Measurements from ENCODE around the gene SLC35B3.
A peak's percentile ranks its signal among the peaks of the same experiment; 100 is the strongest.
"Not testable (repeated sequence)": the region's sequence is repeated elsewhere in the genome, so short reads cannot be mapped to it uniquely, and the experiment has no call there.

SLC35B3 gene

DNA sequence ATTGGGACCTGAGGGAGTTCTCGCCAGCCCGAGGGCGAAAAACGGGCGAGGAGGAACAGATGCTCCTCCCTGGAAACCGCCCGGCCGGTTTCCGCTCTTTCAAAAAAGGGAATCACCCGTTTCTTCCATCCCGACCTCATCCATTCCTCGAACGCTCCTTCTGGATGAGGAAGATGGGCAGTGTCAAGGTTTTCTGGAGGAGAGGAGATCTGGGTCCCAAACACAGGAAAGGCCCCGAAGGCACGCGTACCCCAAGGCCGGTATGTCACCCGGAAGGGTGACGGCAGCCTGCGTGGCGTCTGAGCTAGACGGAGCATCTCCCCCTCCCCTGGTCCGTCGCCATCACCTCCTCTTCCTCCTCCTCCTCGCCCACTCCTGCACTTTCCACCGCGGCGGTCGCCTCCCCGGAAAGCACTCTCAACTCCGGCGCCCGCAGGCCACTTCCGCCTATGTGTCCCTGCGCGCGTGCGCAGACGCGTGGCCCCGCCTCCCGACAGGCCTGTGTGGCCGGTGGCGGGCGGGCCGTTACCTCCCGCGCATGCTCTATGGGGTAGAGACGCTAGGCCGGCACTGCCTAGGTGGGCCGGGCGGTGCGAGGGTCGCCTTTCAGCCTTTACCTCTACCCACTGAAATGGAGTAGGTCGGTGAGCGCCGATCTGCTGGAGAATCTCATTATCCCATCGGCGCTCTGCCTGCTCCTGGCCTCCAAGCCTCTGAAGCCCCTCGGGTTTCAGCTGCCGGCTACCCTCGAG, at the start of gene SLC35B3:
Gene SLC35B3, minus strand, starts transcription at position 453 of the 752 bp plus-strand sequence.
- peak; percentile 96 to 99 for DNase-seq (ENCODE audit: low read depth in 2 of 2)

DNA sequence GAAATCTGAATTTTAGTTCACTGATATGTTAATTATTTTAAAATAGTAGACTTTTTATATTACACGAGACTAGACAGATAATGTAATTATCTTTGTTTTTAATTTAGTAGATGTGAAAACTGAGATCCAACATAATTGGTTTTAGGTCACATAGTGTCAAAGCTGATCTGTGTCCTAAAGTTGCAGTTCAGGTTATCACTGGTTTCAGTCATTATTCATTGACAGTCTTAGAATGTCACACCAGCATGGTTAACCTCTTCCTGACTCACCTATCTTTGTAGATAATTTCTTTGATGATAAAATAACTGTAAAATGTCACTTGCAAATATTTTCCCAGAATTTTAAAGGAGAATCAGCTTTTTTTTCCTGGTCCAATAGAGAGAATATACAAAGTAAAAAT, 48.3 kb upstream of the SLC35B3 start:
- DNase-seq (ENCODE audit: low read depth in 2 of 2), result no peak

DNA sequence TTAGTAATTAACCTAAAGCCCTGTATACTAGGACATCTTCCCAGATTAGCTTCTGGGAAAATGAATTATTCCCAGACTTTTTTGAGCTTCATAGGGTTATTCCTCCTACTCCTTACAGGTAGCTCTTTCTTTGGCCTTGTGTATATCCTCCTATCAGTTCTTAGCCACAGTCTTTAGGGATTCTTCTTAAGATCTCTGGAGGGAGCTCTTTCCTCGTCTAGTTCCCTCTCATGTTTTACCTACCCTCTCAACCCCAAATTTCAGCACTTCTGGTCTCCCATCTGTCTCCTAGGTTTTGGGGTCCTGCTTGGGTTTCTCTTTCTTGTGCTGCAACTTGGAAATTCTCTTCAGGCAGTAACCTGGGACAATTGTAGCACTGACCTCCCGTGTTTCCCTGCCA, 46.4 kb upstream of the SLC35B3 start:
- DNase-seq (ENCODE audit: low read depth in 2 of 2), result no peak

- DNase-seq (ENCODE audit: low read depth in 2 of 2), result no peak
These were observed 43.1 kb upstream of the SLC35B3 start for GRCh38 chr6:8478418-8478817.

- DNase-seq (ENCODE audit: low read depth in 2 of 2), result no peak
These were observed 41.3 kb upstream of the SLC35B3 start for GRCh38 chr6:8476656-8477055.

DNA sequence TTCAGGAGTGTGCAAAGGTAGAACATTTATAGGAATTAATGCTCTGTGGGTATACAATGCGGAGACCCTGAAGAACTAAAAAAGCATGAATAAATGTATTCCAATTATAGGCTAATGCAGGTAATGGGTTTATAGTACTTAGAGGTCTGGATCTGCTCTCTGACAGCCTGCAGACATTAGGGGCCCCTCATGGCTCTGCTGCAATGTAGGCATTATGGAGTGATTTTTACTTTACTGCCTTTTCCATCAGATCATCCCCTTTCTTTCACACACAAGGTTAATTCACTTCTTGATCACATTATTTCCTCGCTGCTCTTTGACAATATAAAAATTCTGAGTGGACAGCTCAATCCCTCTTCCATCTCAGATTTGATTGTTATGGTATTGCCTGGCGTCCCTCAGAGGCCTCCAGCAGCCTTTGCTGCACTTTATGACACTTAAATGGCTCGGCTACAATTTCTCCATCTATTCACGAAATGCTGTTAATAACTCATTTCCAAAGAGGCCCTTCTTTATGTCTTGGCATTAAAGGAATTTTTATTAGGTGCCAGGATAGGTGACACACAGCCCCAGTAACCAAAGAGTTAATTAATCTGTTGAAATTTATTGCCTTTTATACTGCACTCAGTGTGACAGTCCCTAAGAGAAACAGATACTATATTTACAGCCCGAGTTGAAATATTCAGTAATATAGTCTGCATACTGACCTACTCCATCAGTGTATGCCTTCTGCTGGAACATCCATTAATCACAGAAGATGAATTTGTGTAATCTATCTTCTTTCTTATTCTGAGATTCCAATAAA, 33.4 kb upstream of the SLC35B3 start:
- no peak for DNase-seq (ENCODE audit: low read depth in 2 of 2)

GRCh38 chr6:8462694-8463093, 27.3 kb upstream of the SLC35B3 start:
- DNase-seq (ENCODE audit: low read depth in 2 of 2), result no peak

- DNase-seq (ENCODE audit: low read depth in 2 of 2), result no peak
These were observed 26.8 kb upstream of the SLC35B3 start for GRCh38 chr6:8462169-8462568.

DNA sequence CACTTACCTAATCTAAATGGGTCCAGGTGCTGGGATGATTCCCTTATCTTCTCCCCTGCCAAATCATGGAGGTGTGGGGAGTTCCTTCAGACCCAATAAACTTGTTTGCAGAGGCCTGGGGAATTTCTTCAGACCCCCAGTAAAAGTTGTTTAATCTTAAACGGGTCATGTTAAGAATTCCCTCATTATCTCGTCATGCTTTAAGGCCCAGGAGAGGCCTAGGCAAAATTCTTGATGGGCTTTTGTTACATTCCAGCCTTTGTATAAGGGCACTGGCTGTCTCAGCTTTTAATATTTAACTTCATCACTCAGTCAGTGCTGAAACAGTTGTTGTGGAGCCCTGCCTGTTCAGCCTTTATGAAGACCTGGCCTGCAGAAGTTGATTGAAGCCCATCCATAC, 11.0 kb upstream of the SLC35B3 start:
- DNase-seq (ENCODE audit: low read depth in 2 of 2), result no peak

DNA sequence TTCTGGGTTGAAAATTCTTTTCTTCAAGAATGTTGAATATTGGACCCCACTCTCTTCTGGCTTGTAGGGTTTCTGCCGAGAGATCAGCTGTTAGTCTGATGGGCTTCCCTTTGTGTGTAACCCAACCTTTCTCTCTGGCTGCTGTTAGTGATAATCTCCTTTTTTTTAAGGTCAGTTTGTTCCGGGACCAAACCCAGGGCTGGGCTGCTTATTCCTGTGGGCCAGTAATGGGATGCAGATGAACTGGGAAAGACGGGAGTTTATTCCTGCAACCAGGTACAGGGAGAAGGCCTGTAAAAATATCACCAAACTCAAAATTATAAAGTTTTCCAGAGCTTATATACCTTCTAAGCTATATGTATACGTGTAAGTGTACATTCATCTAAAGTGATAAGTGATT, 10.6 kb upstream of the SLC35B3 start:
- not testable (repeated sequence) for DNase-seq (ENCODE audit: low read depth in 2 of 2)

GRCh38 chr6:8442150-8442549, 6.8 kb upstream of the SLC35B3 start:
- DNase-seq (ENCODE audit: low read depth in 2 of 2), result no peak

GRCh38 chr6:8441452-8441851, 6.1 kb upstream of the SLC35B3 start:
- DNase-seq (ENCODE audit: low read depth in 2 of 2), result no peak

GRCh38 chr6:8439601-8440268, 4.4 kb upstream of the SLC35B3 start:
- DNase-seq (ENCODE audit: low read depth in 2 of 2), result no peak

DNA sequence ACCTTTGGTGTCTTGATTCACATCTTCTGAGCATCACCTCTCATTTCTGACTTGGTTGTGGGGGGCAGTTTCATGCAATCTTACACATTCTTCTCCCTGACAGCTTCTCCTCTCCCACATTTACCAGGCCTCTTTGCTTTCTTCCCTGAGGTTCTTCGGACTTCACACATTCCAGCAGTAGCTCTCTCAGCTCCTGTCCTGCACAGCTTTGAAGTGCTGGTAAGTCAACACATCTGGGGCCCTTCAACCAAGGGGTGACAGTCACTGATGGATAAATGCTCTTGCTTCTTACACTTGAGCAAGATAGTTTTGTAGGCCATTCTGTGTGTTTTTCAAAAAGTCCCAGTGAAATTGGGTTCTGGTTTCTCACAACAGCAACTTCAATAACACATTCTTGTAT, 2.5 kb upstream of the SLC35B3 start:
- no peak for DNase-seq (ENCODE audit: low read depth in 2 of 2)

- DNase-seq (ENCODE audit: low read depth in 2 of 2), result no peak
These were observed 1.6 kb upstream of the SLC35B3 start for GRCh38 chr6:8436966-8437365.

DNA sequence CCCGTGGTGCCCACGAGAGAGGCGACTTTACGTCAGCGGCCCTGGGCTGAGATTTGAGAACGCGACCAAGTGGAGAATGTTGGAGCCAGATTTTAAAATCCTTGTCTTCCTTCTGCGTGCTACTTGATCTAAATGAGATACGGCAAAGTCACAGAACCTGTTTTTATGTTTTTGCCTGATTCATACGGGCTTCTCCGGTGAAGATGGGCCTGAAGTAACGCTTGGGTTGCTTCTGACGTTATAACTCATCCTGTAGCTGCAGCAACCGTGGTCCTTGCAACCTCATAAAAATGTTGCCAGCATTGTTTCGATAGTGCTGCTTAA, 462 bp upstream of the SLC35B3 start:
- no peak for DNase-seq (ENCODE audit: low read depth in 2 of 2)

DNA sequence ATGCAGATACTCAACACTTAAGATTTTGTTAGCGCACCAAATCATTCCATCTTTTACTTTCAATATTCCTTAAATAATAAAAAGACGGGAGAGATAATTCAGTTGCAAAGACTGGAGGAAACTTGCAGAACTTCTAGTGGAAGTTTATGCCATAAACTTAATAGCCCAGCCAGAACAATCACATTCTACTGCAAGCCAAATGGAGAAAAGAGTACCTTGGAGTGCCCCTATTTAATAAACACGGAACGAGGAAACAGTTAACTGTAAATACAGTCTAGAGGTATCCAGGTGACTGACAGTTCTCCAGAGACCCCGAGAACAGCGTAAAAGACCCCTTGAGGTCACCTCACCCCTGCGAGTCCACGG, 635 bp downstream of the SLC35B3 start:
- no peak for DNase-seq (ENCODE audit: low read depth in 2 of 2)

DNA sequence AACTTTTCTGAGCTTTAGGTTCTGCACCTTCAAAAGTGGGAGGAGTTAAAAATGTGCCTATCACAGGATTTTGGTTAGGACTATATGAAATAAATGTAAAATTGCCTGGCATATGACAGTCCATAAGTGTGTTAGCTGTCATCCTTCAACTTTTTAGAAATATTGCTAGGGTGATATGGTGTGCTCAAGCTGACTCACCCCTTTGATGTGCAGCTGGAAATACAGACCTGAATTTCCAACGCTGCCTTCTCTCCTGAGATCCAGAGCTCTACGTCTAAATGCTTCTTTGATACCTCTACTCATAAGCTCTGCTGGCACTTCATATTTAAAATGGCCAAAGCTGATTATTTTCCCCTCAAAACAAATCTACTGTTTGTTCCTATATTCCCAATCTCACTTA, 2.7 kb downstream of the SLC35B3 start:
- no peak for DNase-seq (ENCODE audit: low read depth in 2 of 2)

DNA sequence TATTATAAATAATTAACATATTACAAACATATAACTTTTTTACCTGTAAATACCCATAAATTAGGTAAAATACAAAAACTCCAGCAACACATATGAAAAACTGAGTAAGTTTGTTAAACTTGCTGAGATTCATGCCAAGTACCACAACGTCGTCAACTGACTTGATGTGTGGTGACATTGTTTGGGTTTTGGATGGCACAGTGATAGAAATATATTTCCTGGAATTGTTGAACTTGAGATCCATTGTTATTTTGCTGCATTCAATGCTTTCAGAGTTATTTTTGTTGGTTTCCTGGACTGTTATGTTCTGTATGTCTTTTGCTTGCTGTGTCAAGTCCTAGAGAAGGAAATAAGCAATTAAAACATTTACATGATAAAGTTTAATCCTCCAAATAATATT, 5.5 kb downstream of the SLC35B3 start:
- no peak for DNase-seq (ENCODE audit: low read depth in 2 of 2)

DNA sequence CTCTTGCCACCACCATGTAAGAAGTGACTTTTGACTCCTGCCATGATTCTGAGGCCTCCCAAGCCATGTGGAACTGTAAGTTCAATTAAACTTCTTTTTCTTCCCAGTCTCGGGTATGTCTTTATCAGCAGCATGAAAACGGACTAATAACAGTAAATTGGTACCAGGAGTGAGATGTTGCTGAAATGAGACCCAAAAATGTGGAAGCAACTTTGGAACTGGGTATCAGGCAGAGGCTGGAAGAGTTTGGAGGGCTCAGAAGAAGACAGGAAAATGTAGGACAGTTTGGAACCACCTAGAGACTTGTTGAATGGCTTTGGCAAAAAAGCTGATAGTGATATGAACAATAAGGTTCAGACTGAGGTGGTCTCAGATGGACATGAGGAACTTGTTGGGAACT, 8.8 kb downstream of the SLC35B3 start:
- DNase-seq (ENCODE audit: low read depth in 2 of 2), result not testable (repeated sequence)

DNA sequence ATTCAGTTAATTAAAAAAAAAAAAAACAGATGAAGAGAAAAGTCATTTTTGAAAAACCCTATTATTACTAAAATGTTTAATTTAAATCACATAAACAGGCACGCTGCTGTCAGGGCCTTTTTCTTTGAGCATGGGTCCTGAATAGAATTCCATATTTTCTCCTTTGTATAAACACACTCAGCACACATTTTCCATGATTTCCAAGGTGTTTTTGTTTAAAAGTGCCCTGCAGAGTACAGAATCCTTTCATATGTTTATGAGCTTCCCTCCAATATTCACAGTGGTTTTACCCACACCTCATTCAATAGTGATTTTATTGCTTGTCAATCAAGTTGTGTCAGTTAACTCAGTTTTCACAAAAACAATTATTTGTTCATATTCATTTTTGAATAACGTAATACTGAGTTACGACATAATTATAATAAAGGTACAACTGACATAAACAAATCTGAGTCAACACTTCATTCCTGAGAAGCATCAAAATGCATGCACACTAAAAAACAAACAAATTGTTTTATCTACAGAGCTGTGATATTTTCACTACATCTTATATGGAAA, 15.2 kb downstream of the SLC35B3 start:
- DNase-seq (ENCODE audit: low read depth in 2 of 2), result no peak

- DNase-seq (ENCODE audit: low read depth in 2 of 2), result no peak
These were observed 19.4 kb downstream of the SLC35B3 start for GRCh38 chr6:8415913-8416312.

DNA sequence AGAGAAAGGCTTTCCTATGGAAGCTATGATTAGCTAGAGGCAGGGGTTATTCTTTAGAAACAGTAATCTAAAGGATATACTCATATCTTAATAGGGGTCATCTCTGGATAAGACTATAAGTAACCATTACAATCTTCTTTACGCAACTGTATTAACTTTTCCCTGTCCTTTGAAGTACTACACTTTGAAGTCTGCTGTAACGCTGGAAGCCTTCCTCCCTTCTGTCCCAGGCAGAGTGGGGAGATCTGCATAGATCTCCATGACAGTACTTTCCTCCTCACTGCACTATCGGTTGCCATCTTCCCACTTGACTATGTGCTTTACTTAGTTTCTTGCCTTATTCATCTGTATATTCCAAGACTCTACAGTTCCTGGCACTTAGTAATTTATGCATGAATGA, 20.1 kb downstream of the SLC35B3 start:
- no peak for DNase-seq (ENCODE audit: low read depth in 2 of 2)

All from stimulated activated CD8-positive, alpha-beta memory T cell treated with anti-CD3 and anti-CD28 coated beads, Interleukin-2, amount 100 ng/mL, for 48 hours (primary cell).